ENCODE data around the gene HDAC10. TPM values are rescaled to one million over a fixed set of nuclear protein-coding genes. Genes with fewer than 3 reads are reported as not detected.

Gene HDAC10
- total RNA-seq, 2 donors from 2014 or later, result 40.5 to 59.1 TPM

DNA sequence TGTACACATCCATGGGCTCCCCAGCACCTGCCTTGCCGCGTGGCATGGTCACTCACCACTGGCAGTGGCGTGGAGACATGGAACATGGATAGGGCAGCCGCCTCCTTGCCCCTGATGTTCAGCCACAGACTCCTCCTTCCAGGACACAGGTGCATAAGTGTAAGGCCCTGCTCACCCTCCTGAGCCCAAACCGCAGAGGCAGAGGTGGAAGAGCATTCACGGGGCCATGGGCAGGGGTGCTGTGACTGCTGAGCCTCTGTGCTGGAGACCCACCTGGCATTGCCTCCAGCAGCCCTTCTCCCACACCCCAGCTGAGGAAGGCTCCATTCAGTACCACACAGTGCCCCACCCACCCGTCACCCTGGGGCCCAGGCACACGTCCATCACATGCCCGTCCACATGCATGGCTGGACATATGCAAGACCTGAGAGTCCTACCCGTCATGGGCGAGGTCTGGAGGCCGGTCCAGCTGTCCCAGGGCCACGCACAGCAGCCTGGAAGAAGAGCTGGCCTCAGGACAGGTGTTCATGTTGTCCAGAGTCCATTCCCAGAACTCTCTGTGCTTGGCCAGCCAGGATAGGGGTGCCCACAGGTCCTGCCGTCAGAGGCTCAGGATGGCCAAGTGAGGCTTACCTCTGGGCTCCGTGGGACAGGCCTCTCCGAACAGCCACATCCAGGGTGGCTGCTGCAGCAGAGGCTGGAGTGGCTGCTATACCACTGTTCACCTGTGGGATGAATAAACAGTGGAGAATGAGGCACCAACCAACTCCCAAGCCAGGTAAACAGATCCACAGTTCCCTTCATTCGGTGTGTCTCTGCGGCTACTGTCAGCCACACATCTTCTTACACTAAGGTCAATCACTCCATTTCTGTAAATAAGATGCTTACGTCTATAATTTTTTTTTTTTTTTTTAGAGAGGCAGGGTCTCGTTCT lies 4.6 kb downstream of the HDAC10 start:
- no peaks in the 10 kb centered on the region for H3K27me3 ChIP-seq
- TF ChIP-seq CTCF (IDR thresholded peaks at IDR 0.05), result no peak
- H3K9me3 ChIP-seq, result no peaks in the 10 kb centered on the region
- H3K9ac ChIP-seq (ENCODE audit: low read depth in 2 of 2, low read length in 2 of 2), result peak overlapping the region in 1 of 2 donors; percentile 83
- H3K4me3 ChIP-seq, result no peak overlapping the region
- intact Hi-C loops (cut with DNase I), result no loop called here
- DNase-seq, result no peak
- peaks cover 43% of the 10 kb centered on the region for H3K4me1 ChIP-seq
- no peaks in the 10 kb centered on the region for H3K36me3 ChIP-seq
- no peak overlapping the region for H3K27ac ChIP-seq

DNA sequence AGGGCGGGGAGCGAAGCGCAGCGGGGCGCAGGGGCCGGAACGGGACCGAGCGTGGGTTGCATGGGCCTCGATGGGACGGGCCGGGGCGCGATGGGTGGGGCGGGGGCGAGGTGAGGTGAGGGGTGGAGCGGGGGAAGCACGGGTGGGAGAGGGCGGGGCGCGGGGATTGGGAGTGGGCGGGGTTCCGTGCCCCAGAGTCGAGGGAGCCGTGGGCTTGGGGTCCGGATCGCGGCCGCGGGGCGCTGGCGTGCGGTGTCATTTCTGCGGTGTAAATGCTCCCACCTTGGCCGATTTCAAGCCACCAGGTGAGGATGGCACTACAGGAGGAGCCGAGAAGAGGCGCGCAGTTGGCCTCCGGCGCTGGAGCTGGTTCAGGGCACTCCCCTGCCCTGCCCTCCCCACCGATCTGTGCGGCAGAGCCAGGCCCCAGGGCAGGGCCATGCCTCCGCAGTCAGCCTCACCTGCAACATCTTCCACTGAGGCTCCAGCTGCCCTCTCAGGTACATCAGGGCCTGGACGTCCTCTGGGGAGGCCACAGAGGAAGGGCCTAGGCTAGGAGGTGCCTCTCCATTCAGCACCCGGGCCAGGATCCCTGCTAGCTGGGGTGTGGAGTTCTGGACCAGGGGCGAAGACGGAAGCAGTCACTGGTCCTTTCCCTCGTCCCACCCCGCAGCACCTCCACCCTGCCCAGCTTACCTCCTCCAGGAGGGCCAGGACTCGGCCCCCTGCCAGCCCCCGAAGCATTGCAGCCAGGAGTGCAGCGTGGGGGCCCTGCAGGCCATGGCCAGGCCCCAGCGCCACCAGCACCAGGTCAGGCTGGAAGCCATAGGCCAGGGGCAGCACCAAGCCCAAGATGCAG lies 5.6 kb downstream of the HDAC10 start:
- Histone ChIP-seq H3K27me3 (no peaks in the 10 kb centered on the region), H3K36me3 (no peaks in the 10 kb centered on the region), H3K4me3 (peak overlapping the region; percentile 91), H3K4me1 (peaks cover 43% of the 10 kb centered on the region), H3K9me3 (no peaks in the 10 kb centered on the region), H3K9ac (ENCODE audit: low read depth in 2 of 2, low read length in 2 of 2) (peak overlapping the region; percentile 83 to 89), H3K27ac (peak overlapping the region; percentile 85)
- intact Hi-C loops (cut with DNase I), result no loop called here
- no peak for TF ChIP-seq CTCF (IDR thresholded peaks at IDR 0.05)
- DNase-seq, result no peak

- peak; percentile 96 for DNase-seq
- peak within 1 kb of the TSS; percentile 85 for H3K27ac ChIP-seq
- H3K27me3 ChIP-seq, result no peaks in the 10 kb centered on the region
- TF ChIP-seq CTCF (IDR thresholded peaks at IDR 0.05), result no peak
- peak within 1 kb of the TSS; percentile 83 to 89 for H3K9ac ChIP-seq (ENCODE audit: low read depth in 2 of 2, low read length in 2 of 2)
- H3K4me1 ChIP-seq, result peaks cover 35% of the 10 kb centered on the region
- peak within 1 kb of the TSS; percentile 91 for H3K4me3 ChIP-seq
- H3K36me3 ChIP-seq, result no peaks in the 10 kb centered on the region
- H3K9me3 ChIP-seq, result no peaks in the 10 kb centered on the region
- intact Hi-C loops (cut with DNase I), result no loop called here
Observed at GRCh38 chr22:50244420-50245213, 6.4 kb downstream of the HDAC10 start, which contains the start of gene TUBGCP6. Gene TUBGCP6 (minus strand): TSS chr22:50245023. CDS start chr22:50244459, 564 bp downstream.

DNA sequence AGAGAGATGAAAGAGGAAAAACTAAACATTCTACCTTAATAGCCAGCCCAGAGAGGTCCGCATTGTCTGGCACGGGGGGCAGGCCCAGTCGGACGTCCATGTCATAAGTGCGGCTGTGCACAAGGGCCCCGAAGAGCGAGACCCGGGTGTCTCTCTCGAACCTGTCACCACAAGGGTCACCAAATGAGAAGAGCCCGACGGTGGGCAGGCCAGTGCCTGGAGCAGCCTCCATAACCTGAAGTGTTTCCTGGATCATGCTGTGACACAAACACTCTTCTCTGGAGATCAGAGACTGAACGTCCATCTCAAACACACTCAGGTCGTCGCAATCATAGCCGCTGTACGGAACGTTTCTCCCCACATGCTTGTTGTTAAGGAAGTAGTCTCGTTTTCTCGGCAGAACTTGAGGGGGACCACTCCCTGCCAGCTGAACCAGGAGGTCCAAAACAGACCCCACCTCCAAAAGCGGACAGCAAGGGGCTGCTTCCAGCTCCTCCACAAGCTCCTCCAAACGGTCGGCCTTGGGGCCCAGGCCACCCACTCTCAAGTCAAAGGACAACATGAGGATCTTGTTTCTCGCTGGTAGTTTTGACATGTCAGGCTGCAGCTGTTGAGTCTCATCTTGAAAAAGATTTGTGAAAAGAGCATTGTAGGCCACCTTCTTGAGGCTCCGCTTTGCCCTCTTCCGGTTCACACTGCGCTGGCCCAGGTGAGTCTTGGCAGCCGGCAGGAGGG lies 7.2 kb downstream of the HDAC10 start:
- Histone ChIP-seq H3K36me3 (no peaks in the 10 kb centered on the region), H3K27me3 (no peaks in the 10 kb centered on the region), H3K9me3 (no peaks in the 10 kb centered on the region), H3K9ac (ENCODE audit: low read depth in 2 of 2, low read length in 2 of 2) (peak overlapping the region; percentile 79 to 89), H3K4me3 (peak overlapping the region; percentile 91), H3K4me1 (peaks cover 34% of the 10 kb centered on the region), H3K27ac (peak overlapping the region; percentile 85)
- no peak for TF ChIP-seq CTCF (IDR thresholded peaks at IDR 0.05)
- DNase-seq, result no peak
- intact Hi-C loops (cut with DNase I), result no loop called here
